ENCODE measurements around the gene PANK1. TPM values are rescaled to one million over a fixed set of nuclear protein-coding genes. Genes with fewer than 3 reads are reported as not detected.

Gene PANK1
- total RNA-seq, 1 experiment from 2014 or later, result 19.2 TPM

- ChIA-PET CTCF (no interaction called here), POLR2A (ENCODE audit: low non-redundant PET) (no interaction called here)
- intact Hi-C loops (cut with micrococcal nuclease; ENCODE audit: unreplicated experiment), result no loop called here
- DNase-seq (ENCODE audit: low spot score), result no peak
- H3K4me1 ChIP-seq (ENCODE audit: insufficient read depth, low read length, poor library complexity, severe bottlenecking), result no peaks in the 10 kb centered on the region
- no peaks in the 10 kb centered on the region for H3K9me3 ChIP-seq (ENCODE audit: low read depth, low read length, poor library complexity, severe bottlenecking)
- no peak overlapping the region for H3K27ac ChIP-seq (ENCODE audit: low read depth, low read length, poor library complexity, severe bottlenecking)
- no peaks in the 10 kb centered on the region for H3K27me3 ChIP-seq (replicated peaks; ENCODE audit: insufficient read depth, low read depth, low read length, poor library complexity)
- no peak overlapping the region for H3K4me3 ChIP-seq (ENCODE audit: low read depth, low read length, poor library complexity, severe bottlenecking)
- no peaks in the 10 kb centered on the region for H3K36me3 ChIP-seq (ENCODE audit: insufficient read depth, low read length, poor library complexity, severe bottlenecking)
- TF ChIP-seq, protein P1, sequence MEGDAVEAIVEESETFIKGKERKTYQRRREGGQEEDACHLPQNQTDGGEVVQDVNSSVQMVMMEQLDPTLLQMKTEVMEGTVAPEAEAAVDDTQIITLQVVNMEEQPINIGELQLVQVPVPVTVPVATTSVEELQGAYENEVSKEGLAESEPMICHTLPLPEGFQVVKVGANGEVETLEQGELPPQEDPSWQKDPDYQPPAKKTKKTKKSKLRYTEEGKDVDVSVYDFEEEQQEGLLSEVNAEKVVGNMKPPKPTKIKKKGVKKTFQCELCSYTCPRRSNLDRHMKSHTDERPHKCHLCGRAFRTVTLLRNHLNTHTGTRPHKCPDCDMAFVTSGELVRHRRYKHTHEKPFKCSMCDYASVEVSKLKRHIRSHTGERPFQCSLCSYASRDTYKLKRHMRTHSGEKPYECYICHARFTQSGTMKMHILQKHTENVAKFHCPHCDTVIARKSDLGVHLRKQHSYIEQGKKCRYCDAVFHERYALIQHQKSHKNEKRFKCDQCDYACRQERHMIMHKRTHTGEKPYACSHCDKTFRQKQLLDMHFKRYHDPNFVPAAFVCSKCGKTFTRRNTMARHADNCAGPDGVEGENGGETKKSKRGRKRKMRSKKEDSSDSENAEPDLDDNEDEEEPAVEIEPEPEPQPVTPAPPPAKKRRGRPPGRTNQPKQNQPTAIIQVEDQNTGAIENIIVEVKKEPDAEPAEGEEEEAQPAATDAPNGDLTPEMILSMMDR (conservative IDR thresholded peaks at IDR 0.05; ENCODE audit: low read depth, low read length), result no peak
- BruUV-seq (replicated peaks), result no TSS peak
These were observed 21.1 kb upstream of the PANK1 start for GRCh38 chr10:89666138-89666537.

- ChIA-PET CTCF (no interaction called here), POLR2A (ENCODE audit: low non-redundant PET) (no interaction called here)
- TF ChIP-seq, protein P1 (conservative IDR thresholded peaks at IDR 0.05; ENCODE audit: low read depth, low read length), result peak; percentile 25; the same call in 1 of the 2 replicates
- TF ChIP-seq EZH2 (IDR thresholded peaks at IDR 0.05; ENCODE audit: borderline replicate concordance, low read depth, low read length, poor library complexity, severe bottlenecking), result no peak
- Histone ChIP-seq H3K4me3 (ENCODE audit: low read depth, low read length, poor library complexity, severe bottlenecking) (no peak overlapping the region), H3K9me3 (ENCODE audit: low read depth, low read length, poor library complexity, severe bottlenecking) (no peaks in the 10 kb centered on the region), H3K4me1 (ENCODE audit: insufficient read depth, low read length, poor library complexity, severe bottlenecking) (no peaks in the 10 kb centered on the region), H3K36me3 (ENCODE audit: insufficient read depth, low read length, poor library complexity, severe bottlenecking) (no peaks in the 10 kb centered on the region), H3K27me3 (replicated peaks; ENCODE audit: insufficient read depth, low read depth, low read length, poor library complexity) (no peaks in the 10 kb centered on the region), H3K27ac (ENCODE audit: low read depth, low read length, poor library complexity, severe bottlenecking) (no peak overlapping the region)
- no TSS peak for BruUV-seq (replicated peaks)
- DNase-seq (ENCODE audit: low spot score), result no peak
- intact Hi-C loops (cut with micrococcal nuclease; ENCODE audit: unreplicated experiment), result no loop called here
These were observed 20.3 kb upstream of the PANK1 start for GRCh38 chr10:89665302-89665701.

DNA sequence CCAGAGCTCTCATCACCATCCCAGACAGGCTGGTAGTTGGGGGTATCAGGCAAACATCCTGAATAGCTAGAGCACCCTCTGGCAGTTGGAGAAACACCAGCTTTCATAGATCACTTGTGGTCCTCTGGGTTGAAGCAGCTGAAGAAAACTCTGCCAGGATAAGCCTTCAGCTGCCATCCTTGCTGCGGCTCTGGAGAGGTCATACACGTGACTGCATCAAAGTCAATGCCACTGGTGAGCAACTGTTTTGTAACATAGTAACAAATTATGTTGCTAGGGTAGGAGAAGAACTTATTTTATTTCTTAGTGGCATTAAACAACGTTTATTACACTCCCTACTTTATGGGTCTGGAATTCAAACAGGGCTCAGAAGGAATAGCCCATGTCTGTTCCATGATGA is 19.2 kb upstream of the PANK1 start:
- Histone ChIP-seq H3K4me3 (ENCODE audit: low read depth, low read length, poor library complexity, severe bottlenecking) (no peak overlapping the region), H3K27me3 (replicated peaks; ENCODE audit: insufficient read depth, low read depth, low read length, poor library complexity) (no peaks in the 10 kb centered on the region), H3K27ac (ENCODE audit: low read depth, low read length, poor library complexity, severe bottlenecking) (no peak overlapping the region), H3K9me3 (ENCODE audit: low read depth, low read length, poor library complexity, severe bottlenecking) (no peaks in the 10 kb centered on the region), H3K36me3 (ENCODE audit: insufficient read depth, low read length, poor library complexity, severe bottlenecking) (no peaks in the 10 kb centered on the region), H3K4me1 (ENCODE audit: insufficient read depth, low read length, poor library complexity, severe bottlenecking) (no peaks in the 10 kb centered on the region)
- ChIA-PET CTCF (no interaction called here), POLR2A (ENCODE audit: low non-redundant PET) (no interaction called here)
- intact Hi-C loops (cut with micrococcal nuclease; ENCODE audit: unreplicated experiment), result no loop called here
- no peak for DNase-seq (ENCODE audit: low spot score)
- TF ChIP-seq, protein P1 (conservative IDR thresholded peaks at IDR 0.05; ENCODE audit: low read depth, low read length), result no peak
- TF ChIP-seq EZH2 (IDR thresholded peaks at IDR 0.05; ENCODE audit: borderline replicate concordance, low read depth, low read length, poor library complexity, severe bottlenecking), result no peak
- BruUV-seq (replicated peaks), result no TSS peak

Measured in A673 (cell line).